Activated CD4-positive, alpha-beta T cell treated with anti-CD3 and anti-CD28 coated beads, Interleukin-10, Interleukin-2, amounts not matched to agents 100 ng/mL and 50 ng/mL, durations not matched to agents 16 hours and 8 hours (primary cell): ENCODE results near the gene DCANP1.
A peak's percentile ranks its signal among the peaks of the same experiment; 100 is the strongest.
"Not testable (repeated sequence)": the region's sequence is repeated elsewhere in the genome, so short reads cannot be mapped to it uniquely, and the experiment has no call there.

Experiments used
- DNase-seq: peaks from one replicate; pipeline ENCODE4 v3.0.0-alpha.2; 2020

DCANP1 gene

GRCh38 chr5:135447298-135447929, at the start of gene DCANP1:
DCANP1 (minus strand) TSS chr5:135447348; CDS start chr5:135447108, 240 bp downstream.
- DNase-seq, result no peak

- not testable (repeated sequence) for DNase-seq
Measured at GRCh38 chr5:135495531-135495930, 48.4 kb upstream of the DCANP1 start.

- no peak for DNase-seq
Measured at GRCh38 chr5:135494196-135494595, 47.0 kb upstream of the DCANP1 start.

- DNase-seq, result peak; percentile 67
Measured at GRCh38 chr5:135493406-135494180, 46.4 kb upstream of the DCANP1 start.

GRCh38 chr5:135492319-135492626, 45.1 kb upstream of the DCANP1 start:
- no peak for DNase-seq

- DNase-seq, result no peak
Measured at GRCh38 chr5:135491552-135492318, 44.6 kb upstream of the DCANP1 start.

- no peak for DNase-seq
Measured at GRCh38 chr5:135491038-135491551, 43.9 kb upstream of the DCANP1 start.

- DNase-seq, result no peak
Measured at GRCh38 chr5:135490245-135491037, 43.3 kb upstream of the DCANP1 start.

GRCh38 chr5:135489466-135490244, 42.5 kb upstream of the DCANP1 start:
- DNase-seq, result no peak

- DNase-seq, result no peak
Measured at GRCh38 chr5:135488727-135489465, 41.7 kb upstream of the DCANP1 start.

GRCh38 chr5:135487839-135488514, 40.8 kb upstream of the DCANP1 start:
- no peak for DNase-seq

- DNase-seq, result no peak
Measured at GRCh38 chr5:135487037-135487395, 39.9 kb upstream of the DCANP1 start.

GRCh38 chr5:135486131-135487036, 39.2 kb upstream of the DCANP1 start:
- no peak for DNase-seq

- DNase-seq, result no peak
Measured at GRCh38 chr5:135484674-135485086, 37.5 kb upstream of the DCANP1 start.

- no peak for DNase-seq
Measured at GRCh38 chr5:135483254-135483653, 36.1 kb upstream of the DCANP1 start.

- DNase-seq, result no peak
Measured at GRCh38 chr5:135482381-135482933, 35.3 kb upstream of the DCANP1 start.

GRCh38 chr5:135481909-135482311, 34.8 kb upstream of the DCANP1 start:
- DNase-seq, result no peak

- no peak for DNase-seq
Measured at GRCh38 chr5:135481387-135481786, 34.2 kb upstream of the DCANP1 start.

GRCh38 chr5:135480511-135480910, 33.4 kb upstream of the DCANP1 start:
- no peak for DNase-seq
